ENCODE data around the gene ST8SIA1.
"Not testable (repeated sequence)": the region's sequence is repeated elsewhere in the genome, so short reads cannot be mapped to it uniquely, and the experiment has no call there.

The ST8SIA1 gene

GRCh38 chr12:22334410-22335100 lies at the start of gene ST8SIA1:
TSS of gene ST8SIA1 (minus strand) at chr12:22334707. CDS start at chr12:22334232, 475 bp downstream.
- intact Hi-C loops (cut with micrococcal nuclease): loop anchor here (2.0 to 10.0 kb wide), 3 partner anchors 110 to 637 kb away; no protein-coding TSS in a partner anchor
- Mint-ChIP-seq H3K27ac (peak within 1 kb of the TSS; percentile 63), H3K36me3 (ENCODE audit: low read depth) (no peaks in the 10 kb centered on the region), H3K27me3 (peaks cover 57% of the 10 kb centered on the region), H3K4me3 (peak within 1 kb of the TSS; percentile 86), H3K9me3 (no peaks in the 10 kb centered on the region), H3K4me1 (ENCODE audit: low read depth) (peaks cover 46% of the 10 kb centered on the region)

DNA sequence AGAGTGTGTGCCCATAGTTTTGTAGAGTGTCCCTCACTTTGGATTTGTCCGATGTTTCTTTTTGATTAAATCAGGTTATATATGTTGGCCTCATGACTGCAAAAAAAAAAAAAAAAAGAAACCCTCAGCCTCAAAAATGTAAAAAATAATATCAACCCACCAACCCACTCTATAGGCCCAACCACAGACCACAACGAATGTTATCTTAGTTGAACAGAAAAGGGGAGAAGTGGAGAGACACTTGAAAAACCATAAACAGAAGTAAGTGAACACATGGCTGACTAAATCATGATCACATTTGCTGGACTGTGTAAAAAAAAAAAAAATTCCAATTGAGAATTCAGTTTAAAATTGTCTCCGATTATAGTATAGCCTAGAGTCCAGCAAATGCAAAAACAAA lies 45.5 kb upstream of the ST8SIA1 start:
- peaks cover 11% of the 10 kb centered on the region for H3K9me3 Mint-ChIP-seq
- intact Hi-C loops (cut with micrococcal nuclease): no loop called here
- no peaks in the 10 kb centered on the region for H3K27me3 Mint-ChIP-seq
- H3K4me1 Mint-ChIP-seq (ENCODE audit: low read depth): peaks cover 9% of the 10 kb centered on the region
- H3K36me3 Mint-ChIP-seq (ENCODE audit: low read depth): no peaks in the 10 kb centered on the region
- H3K4me3 Mint-ChIP-seq: no peak overlapping the region
- no peak overlapping the region for H3K27ac Mint-ChIP-seq

- no peaks in the 10 kb centered on the region for H3K36me3 Mint-ChIP-seq (ENCODE audit: low read depth)
- peaks cover 26% of the 10 kb centered on the region for H3K4me1 Mint-ChIP-seq (ENCODE audit: low read depth)
- peaks cover 6% of the 10 kb centered on the region for H3K9me3 Mint-ChIP-seq
- no peak overlapping the region for H3K27ac Mint-ChIP-seq
- H3K27me3 Mint-ChIP-seq: no peaks in the 10 kb centered on the region
- no peak overlapping the region for H3K4me3 Mint-ChIP-seq
- intact Hi-C loops (cut with micrococcal nuclease): no loop called here
These were observed 43.4 kb upstream of the ST8SIA1 start for GRCh38 chr12:22377731-22378496.

GRCh38 chr12:22376596-22377150 lies 42.2 kb upstream of the ST8SIA1 start:
- H3K27ac Mint-ChIP-seq; H3K27me3 Mint-ChIP-seq; H3K9me3 Mint-ChIP-seq; H3K36me3 Mint-ChIP-seq (ENCODE audit: low read depth); intact Hi-C loops (cut with micrococcal nuclease); H3K4me3 Mint-ChIP-seq: not testable (repeated sequence)
- H3K4me1 Mint-ChIP-seq (ENCODE audit: low read depth): peaks cover 32% of the 10 kb centered on the region

GRCh38 chr12:22374508-22374907 lies 40.0 kb upstream of the ST8SIA1 start:
- intact Hi-C loops (cut with micrococcal nuclease): no loop called here
- no peaks in the 10 kb centered on the region for H3K9me3 Mint-ChIP-seq
- H3K36me3 Mint-ChIP-seq (ENCODE audit: low read depth): no peaks in the 10 kb centered on the region
- H3K27me3 Mint-ChIP-seq: no peaks in the 10 kb centered on the region
- no peak overlapping the region for H3K4me3 Mint-ChIP-seq
- no peak overlapping the region for H3K27ac Mint-ChIP-seq
- peaks cover 32% of the 10 kb centered on the region for H3K4me1 Mint-ChIP-seq (ENCODE audit: low read depth)

- Mint-ChIP-seq H3K27me3 (no peaks in the 10 kb centered on the region), H3K36me3 (ENCODE audit: low read depth) (no peaks in the 10 kb centered on the region), H3K9me3 (peaks cover 20% of the 10 kb centered on the region), H3K4me1 (ENCODE audit: low read depth) (peaks cover 23% of the 10 kb centered on the region), H3K27ac (no peak overlapping the region), H3K4me3 (no peak overlapping the region)
- intact Hi-C loops (cut with micrococcal nuclease): no loop called here
These were observed 37.9 kb upstream of the ST8SIA1 start for GRCh38 chr12:22372277-22372837.

GRCh38 chr12:22366181-22366580 lies 31.7 kb upstream of the ST8SIA1 start:
- H3K36me3 Mint-ChIP-seq (ENCODE audit: low read depth): no peaks in the 10 kb centered on the region
- H3K4me3 Mint-ChIP-seq: no peak overlapping the region
- peaks cover 1% of the 10 kb centered on the region for H3K4me1 Mint-ChIP-seq (ENCODE audit: low read depth)
- no peaks in the 10 kb centered on the region for H3K27me3 Mint-ChIP-seq
- H3K9me3 Mint-ChIP-seq: peaks cover 27% of the 10 kb centered on the region
- H3K27ac Mint-ChIP-seq: no peak overlapping the region
- intact Hi-C loops (cut with micrococcal nuclease): no loop called here

DNA sequence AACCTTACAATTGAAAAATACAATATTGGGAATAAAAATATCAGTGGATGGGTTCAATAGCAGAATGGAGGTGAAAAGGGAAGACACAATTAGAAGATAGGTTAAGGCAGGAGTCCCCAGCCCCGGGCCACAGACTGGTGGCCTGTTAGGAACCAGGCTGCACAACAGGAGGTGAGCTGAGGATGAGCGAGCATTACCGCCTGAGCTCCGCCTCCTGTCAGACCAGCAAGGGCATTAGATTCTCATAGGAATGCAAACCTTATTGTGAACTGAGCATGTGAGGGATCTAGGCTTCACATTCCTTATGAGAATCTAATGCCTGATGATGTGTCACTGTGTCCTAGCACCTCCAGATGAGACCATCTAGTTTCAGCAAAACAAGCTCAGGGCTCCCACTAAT lies 27.3 kb upstream of the ST8SIA1 start:
- Mint-ChIP-seq H3K36me3 (ENCODE audit: low read depth) (no peaks in the 10 kb centered on the region), H3K27me3 (no peaks in the 10 kb centered on the region), H3K9me3 (peaks cover 1% of the 10 kb centered on the region), H3K27ac (no peak overlapping the region), H3K4me3 (no peak overlapping the region), H3K4me1 (ENCODE audit: low read depth) (peaks cover 14% of the 10 kb centered on the region)
- intact Hi-C loops (cut with micrococcal nuclease): no loop called here

- Mint-ChIP-seq H3K9me3 (no peaks in the 10 kb centered on the region), H3K4me1 (ENCODE audit: low read depth) (peaks cover 14% of the 10 kb centered on the region), H3K27ac (no peak overlapping the region), H3K4me3 (no peak overlapping the region), H3K27me3 (no peaks in the 10 kb centered on the region), H3K36me3 (ENCODE audit: low read depth) (no peaks in the 10 kb centered on the region)
- intact Hi-C loops (cut with micrococcal nuclease): no loop called here
These were observed 26.3 kb upstream of the ST8SIA1 start for GRCh38 chr12:22360774-22361173.

GRCh38 chr12:22357531-22357930 lies 23.0 kb upstream of the ST8SIA1 start:
- intact Hi-C loops (cut with micrococcal nuclease): no loop called here
- no peak overlapping the region for H3K27ac Mint-ChIP-seq
- H3K9me3 Mint-ChIP-seq: no peaks in the 10 kb centered on the region

DNA sequence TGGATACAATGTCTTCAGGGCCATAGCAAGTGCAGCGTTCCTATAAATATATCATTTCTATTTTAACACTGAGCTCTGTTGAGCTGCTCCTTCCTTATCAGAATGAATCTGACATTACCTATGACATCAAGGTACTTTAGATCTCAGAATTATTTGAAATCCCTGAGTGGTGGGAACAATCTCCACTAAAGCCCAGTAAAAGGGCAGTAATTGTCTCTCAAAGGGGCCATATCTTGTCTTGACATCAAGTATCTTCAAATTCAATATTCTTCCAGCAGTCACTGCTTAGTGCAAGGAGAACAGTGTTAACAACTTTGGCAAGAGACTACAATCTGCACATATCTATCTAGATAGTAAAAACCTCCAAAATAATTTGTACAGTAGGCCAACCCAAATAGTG lies 21.7 kb upstream of the ST8SIA1 start:
- no peaks in the 10 kb centered on the region for H3K27me3 Mint-ChIP-seq
- no peak overlapping the region for H3K27ac Mint-ChIP-seq
- no peaks in the 10 kb centered on the region for H3K36me3 Mint-ChIP-seq (ENCODE audit: low read depth)
- H3K4me1 Mint-ChIP-seq (ENCODE audit: low read depth): peaks cover 13% of the 10 kb centered on the region
- H3K4me3 Mint-ChIP-seq: no peak overlapping the region
- H3K9me3 Mint-ChIP-seq: no peaks in the 10 kb centered on the region
- intact Hi-C loops (cut with micrococcal nuclease): no loop called here

More at GRCh38 chr12:22357531-22357930, 23.0 kb upstream of the ST8SIA1 start:
- Mint-ChIP-seq H3K36me3 (ENCODE audit: low read depth) (no peaks in the 10 kb centered on the region), H3K4me1 (ENCODE audit: low read depth) (peaks cover 14% of the 10 kb centered on the region), H3K27me3 (no peaks in the 10 kb centered on the region), H3K4me3 (no peak overlapping the region)

DNA sequence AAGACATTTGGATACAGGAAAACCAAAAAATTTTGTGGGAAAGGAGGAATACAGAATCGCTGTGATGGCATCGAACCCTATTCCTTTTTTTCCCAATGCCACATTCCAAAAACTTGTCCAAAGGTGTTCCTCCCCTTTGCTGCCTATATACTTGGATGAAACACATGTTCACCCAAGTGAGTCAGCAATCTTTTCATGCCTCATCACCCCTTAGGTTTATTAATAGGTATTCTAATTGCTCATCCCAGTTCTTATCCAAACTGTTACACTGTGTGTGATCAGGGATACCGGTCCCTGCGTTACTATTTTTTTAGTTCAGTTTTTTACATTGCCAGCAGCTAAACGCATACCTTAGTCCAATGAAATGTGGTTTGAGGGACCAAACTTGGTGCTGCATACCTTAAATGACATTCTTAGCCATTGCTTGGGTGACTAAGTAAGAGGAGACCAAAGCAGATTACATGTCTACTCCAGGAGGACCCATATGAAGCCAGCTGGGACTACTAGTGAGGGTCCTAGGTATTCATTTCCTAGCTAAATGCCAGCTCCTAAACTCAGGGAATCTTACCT lies 20.6 kb upstream of the ST8SIA1 start:
- Mint-ChIP-seq H3K4me1 (ENCODE audit: low read depth) (peaks cover 9% of the 10 kb centered on the region), H3K4me3 (no peak overlapping the region), H3K9me3 (no peaks in the 10 kb centered on the region), H3K27ac (no peak overlapping the region), H3K36me3 (ENCODE audit: low read depth) (no peaks in the 10 kb centered on the region), H3K27me3 (no peaks in the 10 kb centered on the region)
- intact Hi-C loops (cut with micrococcal nuclease): no loop called here

DNA sequence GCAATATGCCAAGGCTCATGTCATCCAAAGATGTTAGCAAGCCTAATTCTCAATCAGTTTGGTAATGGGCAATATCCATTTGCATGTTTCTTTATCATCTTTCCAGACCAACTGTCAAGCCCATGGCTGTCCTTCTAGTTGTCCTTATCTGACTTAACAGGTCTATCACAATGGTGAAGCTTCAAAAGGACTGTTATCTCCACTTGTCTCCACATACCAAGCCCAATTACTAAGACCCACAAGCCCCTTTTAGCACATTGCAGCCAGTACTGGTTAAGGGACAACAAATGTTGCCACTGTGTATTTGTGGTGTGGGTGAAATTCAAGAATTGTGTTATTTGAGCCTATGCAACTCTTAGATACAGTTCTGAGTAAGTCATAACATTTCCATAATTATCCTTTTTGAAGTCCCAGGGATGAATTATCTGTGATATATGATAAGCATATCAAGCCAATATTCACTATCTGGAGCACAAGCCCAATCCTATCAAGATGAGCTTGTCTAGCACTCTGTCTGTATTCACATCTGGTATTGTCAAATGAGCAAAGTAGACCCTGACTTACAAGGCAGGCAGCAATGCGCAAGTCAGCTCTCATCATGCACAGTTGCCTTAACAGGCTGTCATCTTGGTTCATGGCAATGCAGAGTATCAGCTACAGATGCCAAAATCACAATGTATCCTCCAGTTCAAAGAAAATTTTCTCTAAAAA lies 19.3 kb upstream of the ST8SIA1 start:
- H3K27ac Mint-ChIP-seq: no peak overlapping the region
- no peaks in the 10 kb centered on the region for H3K36me3 Mint-ChIP-seq (ENCODE audit: low read depth)
- no peaks in the 10 kb centered on the region for H3K27me3 Mint-ChIP-seq
- H3K4me1 Mint-ChIP-seq (ENCODE audit: low read depth): peaks cover 6% of the 10 kb centered on the region
- H3K4me3 Mint-ChIP-seq: no peak overlapping the region
- intact Hi-C loops (cut with micrococcal nuclease): no loop called here
- no peaks in the 10 kb centered on the region for H3K9me3 Mint-ChIP-seq
